NCI-H2081 (cell line): ENCODE data around the gene ANKLE1.
A peak's percentile ranks its signal among the peaks of the same experiment; 100 is the strongest.
"Not testable (repeated sequence)": the region's sequence is repeated elsewhere in the genome, so short reads cannot be mapped to it uniquely, and the experiment has no call there.

ENCODE experiments used
- DNase-seq, 2 experiments: peaks; one replicate each; lab custom pipeline; 2025; lab: John Stamatoyannopoulos, UW

Gene ANKLE1

DNA sequence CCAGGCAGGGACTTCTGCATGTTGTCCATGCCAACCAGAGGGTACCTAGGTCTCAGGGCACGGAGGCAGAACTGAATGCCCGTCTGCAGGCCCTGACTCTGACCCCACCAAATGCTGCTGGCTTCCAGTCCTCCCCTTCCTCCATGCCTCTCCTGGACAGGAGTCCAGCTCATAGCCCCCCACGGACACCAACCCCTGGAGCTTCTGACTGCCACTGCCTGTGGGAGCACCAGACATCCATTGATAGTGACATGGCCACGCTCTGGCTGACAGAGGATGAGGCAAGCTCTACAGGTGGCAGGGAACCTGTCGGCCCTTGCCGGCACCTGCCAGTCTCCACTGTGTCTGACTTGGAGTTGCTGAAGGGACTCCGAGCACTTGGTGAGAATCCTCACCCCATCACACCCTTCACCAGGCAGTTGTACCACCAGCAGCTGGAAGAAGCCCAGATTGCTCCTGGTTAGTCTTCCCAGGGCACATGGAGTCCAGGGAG, 1.8 kb downstream of the ANKLE1 start:
- DNase-seq, result no peak

- DNase-seq, result no peak
Observed at GRCh38 chr19:17285415-17286135, 3.9 kb downstream of the ANKLE1 start.

GRCh38 chr19:17286263-17286662, 4.6 kb downstream of the ANKLE1 start:
- DNase-seq, result no peak

DNA sequence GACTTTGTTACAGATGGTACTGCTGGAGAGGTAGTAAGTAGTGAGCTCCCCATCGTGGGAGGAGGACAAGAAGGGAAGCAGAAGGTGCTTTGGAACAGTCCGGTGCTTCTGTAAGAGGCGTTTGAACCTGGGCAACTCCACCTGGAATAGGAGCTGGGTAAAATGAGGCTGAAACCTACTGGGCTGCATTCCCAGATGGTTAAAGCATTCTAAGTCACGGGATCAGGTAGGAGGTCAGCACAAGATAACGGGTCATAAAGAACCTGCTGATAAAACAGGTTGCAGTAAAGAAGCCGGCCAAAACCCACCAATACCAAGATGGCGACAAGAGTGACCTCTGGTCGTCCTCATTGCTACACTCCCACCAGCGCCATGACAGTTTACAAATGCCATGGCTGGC, 5.1 kb downstream of the ANKLE1 start:
- DNase-seq, result no peak

GRCh38 chr19:17289489-17289888, 7.8 kb downstream of the ANKLE1 start:
- DNase-seq, result peak in 1 of 2 experiments; percentile 30

DNA sequence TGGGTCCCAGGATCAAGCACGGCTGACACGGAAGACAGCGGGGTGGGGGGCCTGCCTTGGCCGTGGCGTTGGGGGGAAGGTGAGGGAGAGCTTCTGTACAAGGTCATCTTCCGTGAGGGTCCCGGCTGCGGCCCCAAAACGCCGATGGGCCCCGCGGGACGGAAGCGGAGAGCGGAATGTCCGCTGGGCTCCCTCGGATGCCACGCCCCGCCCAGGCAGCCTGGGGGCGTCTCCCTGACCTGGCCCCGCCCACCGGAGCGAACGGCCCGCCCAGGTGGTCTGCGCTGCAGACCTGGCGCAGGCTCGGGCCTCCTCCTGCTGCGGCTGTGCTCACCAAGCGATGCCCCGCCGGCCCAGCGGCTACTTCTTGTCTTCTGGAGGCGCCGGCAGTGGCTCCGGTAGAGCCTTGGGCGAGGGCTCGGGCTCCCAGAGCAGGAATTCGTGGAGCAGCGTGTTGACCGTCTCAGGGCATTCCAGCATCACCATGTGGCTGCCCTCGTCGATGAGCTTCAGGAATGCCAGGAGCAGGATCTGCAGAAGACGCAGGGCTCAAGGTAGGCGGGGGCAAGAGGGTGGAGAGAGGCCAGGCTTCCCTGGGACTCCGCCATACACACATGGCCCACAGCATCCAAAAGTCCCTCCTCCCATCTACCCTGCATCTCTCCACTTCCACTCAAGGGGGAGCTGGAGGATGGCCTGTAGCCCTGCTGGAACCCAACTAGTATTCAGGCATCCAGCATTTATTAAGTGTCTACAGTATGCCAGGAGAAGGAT, 10.8 kb downstream of the ANKLE1 start:
- DNase-seq, result no peak

DNA sequence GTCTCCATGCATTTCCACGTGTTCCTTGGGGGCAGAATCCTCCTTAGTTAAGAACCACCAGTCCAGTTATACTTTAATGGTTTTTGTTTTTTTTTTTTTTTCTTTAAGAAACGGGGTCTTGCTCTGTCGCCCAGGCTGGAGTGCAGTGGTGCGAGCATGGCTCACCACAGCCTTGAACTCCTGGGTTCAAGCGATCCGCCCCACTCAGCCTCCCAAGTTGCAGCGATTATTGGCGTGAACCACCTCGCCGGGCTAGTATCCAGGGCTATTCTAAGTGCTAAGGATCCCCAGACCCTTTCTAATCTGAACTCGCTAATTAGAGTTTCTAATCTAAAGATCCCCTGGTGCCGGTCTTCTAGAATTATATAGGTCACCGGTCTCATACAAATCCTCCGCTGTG, 11.9 kb downstream of the ANKLE1 start:
- DNase-seq, result no peak

DNA sequence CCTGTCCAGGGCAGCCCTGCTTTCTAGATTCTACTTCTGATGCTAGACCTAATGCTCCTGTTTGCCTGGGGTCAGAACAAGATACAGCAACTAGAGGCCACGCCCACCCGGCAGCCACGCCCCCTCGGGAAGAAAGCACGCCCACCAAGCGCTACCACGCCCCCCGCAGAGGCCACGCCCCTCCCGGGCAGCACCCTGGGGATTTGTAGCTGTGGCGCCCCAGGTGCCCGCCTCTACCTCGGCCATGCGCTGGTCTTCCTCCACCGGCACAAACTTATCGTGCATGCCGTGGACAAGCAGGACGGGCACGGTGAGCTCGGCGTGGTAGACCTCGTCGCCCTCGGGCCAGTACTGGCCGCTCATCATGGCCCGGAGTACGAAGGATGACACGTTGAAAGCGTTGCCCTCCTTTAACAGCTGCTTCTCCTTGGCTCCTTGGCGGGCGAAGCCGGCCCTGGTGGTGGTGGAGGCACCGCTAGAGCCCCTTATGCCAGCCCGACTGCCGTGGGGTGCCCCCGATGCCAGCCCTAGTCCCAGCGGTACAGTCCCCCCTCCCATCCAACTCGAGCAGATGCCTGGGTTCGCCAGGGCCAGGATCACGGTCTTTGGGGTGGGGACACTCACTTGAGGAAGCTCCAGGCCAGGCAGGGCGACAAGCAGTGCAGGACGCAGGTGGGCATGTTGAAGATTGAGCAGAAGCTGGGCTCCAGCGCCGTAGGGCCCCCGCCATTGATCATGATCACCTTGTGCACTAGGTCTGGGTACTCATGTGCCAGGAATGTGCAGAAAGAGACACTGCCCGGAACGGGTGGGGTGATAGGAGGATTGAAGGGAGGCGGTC, 12.6 kb downstream of the ANKLE1 start:
- no peak for DNase-seq

DNA sequence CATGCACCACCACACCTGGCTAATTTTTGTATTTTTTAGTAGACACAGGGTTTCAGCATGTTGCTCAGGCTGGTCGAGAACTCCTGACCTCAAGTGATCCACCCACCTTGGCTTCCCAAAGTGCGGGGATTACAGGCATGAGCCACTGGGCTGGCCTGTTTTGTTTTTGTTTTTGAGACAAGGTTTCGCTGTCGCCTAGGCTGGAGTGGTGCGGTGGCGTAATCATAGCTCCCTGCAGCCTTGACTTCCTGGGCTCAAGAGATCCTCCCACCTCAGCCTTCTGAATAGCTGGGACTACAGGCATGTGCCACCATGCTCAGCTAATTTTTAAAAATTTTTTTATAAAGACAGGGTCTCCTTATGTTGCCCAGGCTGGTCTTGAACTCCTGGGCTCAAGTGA, 13.8 kb downstream of the ANKLE1 start:
- DNase-seq, result not testable (repeated sequence)

GRCh38 chr19:17296273-17296672, 14.6 kb downstream of the ANKLE1 start:
- DNase-seq, result no peak

DNA sequence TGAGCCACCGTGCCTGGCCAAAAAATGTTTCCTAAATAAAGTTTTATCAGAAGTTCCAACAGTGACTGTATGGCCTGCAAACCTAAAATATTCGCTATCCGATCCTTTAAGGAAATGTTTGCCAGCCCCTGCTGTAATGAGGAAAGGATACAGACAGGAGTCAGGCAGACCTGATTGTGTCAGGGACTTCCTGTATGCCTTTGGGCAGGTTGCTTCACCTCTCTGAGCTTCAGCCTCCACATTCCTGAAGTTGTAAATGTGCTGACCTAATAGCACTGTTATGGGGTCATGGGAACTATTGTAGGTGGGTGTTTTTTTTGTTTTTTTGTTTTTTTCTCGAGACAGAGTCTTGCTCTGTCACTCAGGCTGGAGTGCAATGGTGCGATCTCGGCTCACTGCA, 15.3 kb downstream of the ANKLE1 start:
- DNase-seq, result no peak

DNA sequence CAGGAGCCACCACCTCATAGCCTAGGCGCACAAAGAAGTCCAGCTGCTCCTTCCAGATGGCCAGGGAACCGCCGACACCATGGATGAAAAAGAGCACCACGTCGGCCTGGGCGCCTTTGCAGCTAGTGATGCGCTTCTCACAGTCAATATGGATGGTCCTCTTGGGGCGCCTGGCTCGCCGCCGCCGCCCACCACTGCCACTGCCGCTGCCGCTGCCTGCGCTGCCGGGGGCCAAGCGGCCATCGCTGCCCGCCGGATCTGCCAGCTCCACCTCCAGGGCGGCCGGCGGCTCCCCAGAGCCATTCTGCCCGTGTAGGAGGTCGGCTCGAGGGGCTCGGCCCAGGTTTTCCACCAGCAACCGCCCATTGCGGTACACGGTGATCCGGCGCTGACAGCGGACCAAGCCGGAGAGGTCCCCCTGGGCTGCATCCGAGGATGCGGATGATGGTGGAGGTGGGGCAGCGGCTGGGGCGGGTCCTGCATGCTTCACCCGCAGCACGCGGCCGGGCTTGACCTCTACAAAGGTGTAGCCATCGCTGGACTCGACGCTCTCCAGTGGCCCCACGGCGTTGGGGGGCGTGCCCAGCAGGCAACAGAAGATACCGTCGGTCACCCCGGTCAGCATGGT, 19.4 kb downstream of the ANKLE1 start:
- no peak for DNase-seq

- DNase-seq, result no peak
Observed at GRCh38 chr19:17302391-17303166, 20.9 kb downstream of the ANKLE1 start.

GRCh38 chr19:17303167-17303939, 21.7 kb downstream of the ANKLE1 start, which contains the start of gene ABHD8:
Gene ABHD8, minus strand, starts transcription at chr19:17303425. Its CDS starts 1,809 bp downstream, at chr19:17301616.
- DNase-seq, result peak; percentile 92 to 93

GRCh38 chr19:17303940-17304267, 22.2 kb downstream of the ANKLE1 start:
- no peak for DNase-seq

GRCh38 chr19:17304386-17305215, 22.9 kb downstream of the ANKLE1 start:
- DNase-seq, result no peak

DNA sequence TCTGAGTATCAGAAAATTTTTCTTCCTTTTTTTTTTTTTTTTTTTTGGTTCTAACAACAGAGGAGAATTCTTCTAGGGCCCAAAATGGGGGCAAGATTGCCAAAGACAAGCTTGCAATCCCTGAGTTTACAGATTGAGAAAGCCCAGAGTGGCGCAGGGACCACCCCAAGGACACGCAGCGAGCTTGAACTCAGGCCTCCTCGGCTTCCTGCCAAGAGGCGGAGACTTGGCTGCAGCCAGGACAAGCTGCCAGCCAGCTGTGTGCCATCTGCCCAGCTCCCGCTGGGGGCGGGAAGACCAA, 23.5 kb downstream of the ANKLE1 start:
- no peak for DNase-seq

GRCh38 chr19:17305517-17306284, 24.0 kb downstream of the ANKLE1 start, which contains the start of gene MRPL34:
Gene MRPL34, plus strand, starts transcription at chr19:17305872. Its CDS starts 21 bp downstream, at chr19:17305893.
- peak; percentile 99 to 100 for DNase-seq

DNA sequence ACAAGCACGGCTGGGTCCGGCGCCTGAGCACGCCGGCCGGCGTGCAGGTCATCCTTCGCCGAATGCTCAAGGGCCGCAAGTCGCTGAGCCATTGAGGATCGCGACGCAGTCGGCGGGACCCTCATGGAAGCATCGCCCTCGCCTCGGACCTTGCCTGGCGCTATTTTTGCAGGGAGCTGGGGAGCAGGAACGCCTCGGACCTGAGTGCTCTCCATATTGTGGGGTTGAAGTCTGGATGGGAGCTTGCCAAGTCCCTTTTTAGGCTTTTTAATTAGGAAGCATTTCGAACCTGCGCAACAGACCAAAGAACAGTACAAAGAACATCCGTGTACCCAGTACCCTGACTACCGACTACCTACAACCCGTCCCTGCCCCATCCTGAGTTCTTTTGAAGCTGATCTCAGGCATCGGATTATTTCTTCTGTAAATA, 24.6 kb downstream of the ANKLE1 start:
- DNase-seq, result peak in 1 of 2 experiments; percentile 50
